PFSK-1 (cell line): Measurements from ENCODE around the gene MAPK12.

Experiments used
- FOXP2 ChIP-seq: optimal IDR thresholded peaks from 2 replicates; pipeline ENCODE3; 2011; ENCODE audit warnings: borderline replicate concordance, control low read depth, inconsistent platforms; ENCODE audit not compliant: insufficient read depth; ENCODE audit errors: extremely low read length, extremely low read depth
- POLR2AphosphoS5 ChIP-seq: IDR thresholded peaks from 2 replicates; pipeline ENCODE4 v1.6.1; 2012; ENCODE audit warnings: low read depth, mild to moderate bottlenecking, control low read depth, low read length, moderate library complexity
- REST ChIP-seq, 2 experiments: IDR thresholded peaks; 2 replicates each; pipeline versions ENCODE4 v1.6.1 to v1.8.0; 2011 to 2012; ENCODE audit warnings: low read depth in 2 of 2, low read length in 2 of 2, control low read depth in 1 of 2, inconsistent platforms in 1 of 2, mild to moderate bottlenecking in 1 of 2, moderate library complexity in 1 of 2; ENCODE audit not compliant: insufficient read depth in 1 of 2
- SIN3A ChIP-seq: IDR thresholded peaks from 2 replicates; pipeline ENCODE4 v1.6.1; 2012; ENCODE audit warnings: mild to moderate bottlenecking, low read length, moderate library complexity, borderline replicate concordance; ENCODE audit not compliant: insufficient read depth
- TAF1 ChIP-seq: IDR thresholded peaks from 2 replicates; pipeline ENCODE4 v1.6.1; 2012; ENCODE audit warnings: low read length, control low read depth, borderline replicate concordance; ENCODE audit not compliant: insufficient read depth

MAPK12 gene

GRCh38 chr22:50305393-50305922 is 44.0 kb upstream of the MAPK12 start:
- no peak for TF ChIP-seq TAF1
- TF ChIP-seq SIN3A = no peak
- TF ChIP-seq POLR2AphosphoS5 = no peak
- TF ChIP-seq FOXP2 = no peak
- TF ChIP-seq REST (IDR thresholded peaks at IDR 0.05; ENCODE audit: insufficient read depth in 1 of 2, low read depth in 2 of 2, low read length in 2 of 2) = no peak

DNA sequence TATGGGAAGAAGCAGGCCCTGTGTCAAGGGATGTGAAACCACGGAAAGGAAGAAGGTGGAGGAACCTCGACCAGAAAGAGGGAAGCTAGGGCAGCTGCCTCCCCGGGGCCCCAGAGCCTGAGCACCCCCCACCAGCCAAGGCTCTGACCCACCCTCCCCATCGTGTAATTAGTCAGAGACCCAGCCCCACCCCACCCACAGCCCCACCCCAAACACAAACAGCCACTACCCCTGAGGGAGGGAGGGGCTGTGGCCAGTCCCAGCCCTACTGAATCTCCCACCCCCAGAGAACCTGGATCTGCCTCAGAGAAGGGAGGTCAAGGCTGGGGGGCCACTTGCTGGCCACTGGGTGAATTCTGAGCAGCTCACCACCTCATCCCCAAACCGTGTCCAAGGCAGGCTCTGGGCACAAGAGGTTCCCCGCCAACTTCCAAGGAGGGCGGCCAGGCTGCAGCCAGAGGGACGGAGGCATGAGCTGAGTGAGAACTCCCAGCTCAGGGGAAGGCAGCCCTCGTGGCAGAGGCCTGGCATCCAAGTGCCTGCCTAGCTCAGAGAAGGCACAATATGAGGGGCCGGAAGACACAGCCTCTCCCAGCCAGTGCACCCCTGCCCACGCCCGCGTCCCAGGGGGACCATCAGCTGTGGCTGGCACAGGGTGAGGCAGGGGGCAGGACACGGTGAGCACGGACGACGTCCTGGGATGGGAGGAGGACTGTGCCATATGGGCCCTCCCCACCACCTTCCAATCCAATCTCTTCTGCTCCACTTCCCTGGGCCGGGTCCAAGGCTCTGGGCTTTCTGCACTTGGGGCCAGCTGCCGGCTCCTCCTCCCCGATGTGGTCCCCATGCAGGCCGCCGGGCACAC is 43.3 kb upstream of the MAPK12 start:
- TF ChIP-seq REST (IDR thresholded peaks at IDR 0.05; ENCODE audit: insufficient read depth in 1 of 2, low read depth in 2 of 2, low read length in 2 of 2) (no peak), FOXP2 (no peak), SIN3A (no peak), POLR2AphosphoS5 (no peak), TAF1 (no peak)

DNA sequence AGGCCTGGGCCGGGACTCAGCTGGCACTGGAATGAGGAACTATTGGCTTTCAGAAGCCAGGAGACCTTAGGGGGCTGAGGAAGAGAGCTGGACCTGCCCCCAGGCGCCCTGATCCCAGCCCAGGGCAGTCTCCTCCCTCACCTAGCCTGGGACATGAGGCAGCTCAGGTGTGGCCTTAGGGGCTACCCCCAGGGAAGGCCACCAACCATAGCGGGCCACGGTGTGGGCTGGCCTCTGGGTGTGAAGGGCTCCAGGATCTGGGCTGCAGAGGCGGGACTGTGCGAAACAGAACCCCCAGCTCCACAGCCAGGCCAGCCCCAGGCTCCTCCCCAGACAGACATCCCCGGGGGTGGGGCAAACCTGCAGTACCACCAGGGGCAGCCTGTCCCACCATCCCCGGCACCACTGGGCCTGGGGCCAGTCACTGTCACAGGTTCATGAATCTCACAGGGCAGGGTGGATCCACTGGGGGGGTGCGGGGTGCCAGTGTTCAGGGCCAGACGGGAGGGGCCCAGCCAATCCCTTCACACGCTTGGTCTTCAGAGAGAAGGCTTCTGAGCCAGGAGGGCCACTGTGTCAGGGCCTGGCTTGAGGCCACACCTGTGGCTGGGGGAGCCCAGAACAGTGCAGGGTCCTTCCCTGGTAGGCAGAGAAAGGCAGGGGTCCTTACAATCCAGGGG is 42.5 kb upstream of the MAPK12 start:
- no peak for TF ChIP-seq POLR2AphosphoS5

GRCh38 chr22:50303515-50303847 is 42.0 kb upstream of the MAPK12 start:
- no peak for TF ChIP-seq FOXP2
- TF ChIP-seq SIN3A = no peak
- TF ChIP-seq REST (IDR thresholded peaks at IDR 0.05; ENCODE audit: insufficient read depth in 1 of 2, low read depth in 2 of 2, low read length in 2 of 2) = no peak
- no peak for TF ChIP-seq TAF1
- TF ChIP-seq POLR2AphosphoS5 = no peak

- TF ChIP-seq FOXP2 = no peak
- no peak for TF ChIP-seq POLR2AphosphoS5
- TF ChIP-seq TAF1 = no peak
- no peak for TF ChIP-seq SIN3A
- TF ChIP-seq REST (IDR thresholded peaks at IDR 0.05; ENCODE audit: insufficient read depth in 1 of 2, low read depth in 2 of 2, low read length in 2 of 2) = no peak
Observed at GRCh38 chr22:50302564-50302963, 41.1 kb upstream of the MAPK12 start.
